Endothelial cell (in vitro differentiated cells): ENCODE data around the gene RBMS3. TPM values are rescaled to one million over a fixed set of nuclear protein-coding genes. Genes with fewer than 3 reads are reported as not detected.

Experiments
- DNase-seq: peaks from one replicate; pipeline ENCODE4 v3.0.0; 2021; ENCODE audit warnings: low spot score
- H3K27ac Mint-ChIP-seq: one replicate; pipeline ENCODE4 v1.8.0; 2021; ENCODE audit warnings: mixed read lengths, inconsistent platforms; ENCODE audit not compliant: unreplicated experiment
- H3K27me3 Mint-ChIP-seq: one replicate; pipeline ENCODE4 v1.8.0; 2021; ENCODE audit warnings: mild to moderate bottlenecking, moderate library complexity, mixed read lengths, inconsistent platforms; ENCODE audit not compliant: unreplicated experiment
- H3K36me3 Mint-ChIP-seq: one replicate; pipeline ENCODE4 v1.8.0; 2021; ENCODE audit warnings: mild to moderate bottlenecking, low read depth, mixed read lengths, inconsistent platforms; ENCODE audit not compliant: unreplicated experiment
- H3K4me1 Mint-ChIP-seq: one replicate; pipeline ENCODE4 v1.8.0; 2021; ENCODE audit warnings: mild to moderate bottlenecking, mixed read lengths, inconsistent platforms; ENCODE audit not compliant: unreplicated experiment
- H3K4me3 Mint-ChIP-seq: one replicate; pipeline ENCODE4 v1.8.0; 2021; ENCODE audit warnings: mild to moderate bottlenecking, mixed read lengths, inconsistent platforms; ENCODE audit not compliant: unreplicated experiment
- H3K9me3 Mint-ChIP-seq: one replicate; pipeline ENCODE4 v1.8.0; 2021; ENCODE audit warnings: mixed read lengths, inconsistent platforms; ENCODE audit not compliant: unreplicated experiment
- total RNA-seq: library from RNA; stranded (reverse); fragmentation: NEBNext Ultra II Directional; extraction: Animal tissue kit (Norgen Biotek cat#: 25700); gene quantifications from one replicate; pipeline ENCODE4 v1.2.1, GENCODE V29; 2021; ENCODE audit not compliant: unreplicated experiment
- TF ChIP-seq, protein P1 (sequence below): fragments of 200-600 bp; sonication (generic); IDR thresholded peaks from one replicate; pipeline ENCODE4 v1.5.0; 2021; ENCODE audit warnings: antibody characterized with exemption; ENCODE audit not compliant: unreplicated experiment

The RBMS3 gene
- total RNA-seq, 1 donor from 2014 or later = 30.9 TPM

DNA sequence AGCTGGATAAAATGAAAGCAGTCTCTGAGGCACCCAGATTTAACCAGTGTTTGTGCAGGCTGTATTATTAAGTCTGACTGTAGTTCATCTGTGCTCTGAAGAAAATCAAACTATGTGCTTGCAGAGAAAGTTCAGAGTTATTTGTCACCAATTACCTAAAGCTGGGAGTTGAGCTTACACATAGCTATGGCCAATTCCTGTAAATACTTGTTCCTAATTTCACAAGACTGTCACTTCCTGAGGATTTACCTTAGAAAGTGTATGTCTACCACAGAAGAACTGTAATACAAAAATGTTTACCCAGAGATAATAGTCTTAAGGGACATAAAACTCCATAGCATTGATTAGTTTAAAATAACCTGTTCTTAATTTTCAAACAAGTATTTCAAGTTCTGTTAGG, 697.2 kb downstream of the RBMS3 start:
- H3K36me3 Mint-ChIP-seq = peaks cover 10% of the 10 kb centered on the region
- peaks cover 10% of the 10 kb centered on the region for H3K9me3 Mint-ChIP-seq
- peaks cover 24% of the 10 kb centered on the region for H3K4me1 Mint-ChIP-seq
- H3K4me3 Mint-ChIP-seq = no peak overlapping the region
- peak overlapping the region; percentile 84 for H3K27ac Mint-ChIP-seq
- DNase-seq = no peak
- H3K27me3 Mint-ChIP-seq = peaks cover 5% of the 10 kb centered on the region
- TF ChIP-seq, protein P1, sequence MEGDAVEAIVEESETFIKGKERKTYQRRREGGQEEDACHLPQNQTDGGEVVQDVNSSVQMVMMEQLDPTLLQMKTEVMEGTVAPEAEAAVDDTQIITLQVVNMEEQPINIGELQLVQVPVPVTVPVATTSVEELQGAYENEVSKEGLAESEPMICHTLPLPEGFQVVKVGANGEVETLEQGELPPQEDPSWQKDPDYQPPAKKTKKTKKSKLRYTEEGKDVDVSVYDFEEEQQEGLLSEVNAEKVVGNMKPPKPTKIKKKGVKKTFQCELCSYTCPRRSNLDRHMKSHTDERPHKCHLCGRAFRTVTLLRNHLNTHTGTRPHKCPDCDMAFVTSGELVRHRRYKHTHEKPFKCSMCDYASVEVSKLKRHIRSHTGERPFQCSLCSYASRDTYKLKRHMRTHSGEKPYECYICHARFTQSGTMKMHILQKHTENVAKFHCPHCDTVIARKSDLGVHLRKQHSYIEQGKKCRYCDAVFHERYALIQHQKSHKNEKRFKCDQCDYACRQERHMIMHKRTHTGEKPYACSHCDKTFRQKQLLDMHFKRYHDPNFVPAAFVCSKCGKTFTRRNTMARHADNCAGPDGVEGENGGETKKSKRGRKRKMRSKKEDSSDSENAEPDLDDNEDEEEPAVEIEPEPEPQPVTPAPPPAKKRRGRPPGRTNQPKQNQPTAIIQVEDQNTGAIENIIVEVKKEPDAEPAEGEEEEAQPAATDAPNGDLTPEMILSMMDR = no peak

DNA sequence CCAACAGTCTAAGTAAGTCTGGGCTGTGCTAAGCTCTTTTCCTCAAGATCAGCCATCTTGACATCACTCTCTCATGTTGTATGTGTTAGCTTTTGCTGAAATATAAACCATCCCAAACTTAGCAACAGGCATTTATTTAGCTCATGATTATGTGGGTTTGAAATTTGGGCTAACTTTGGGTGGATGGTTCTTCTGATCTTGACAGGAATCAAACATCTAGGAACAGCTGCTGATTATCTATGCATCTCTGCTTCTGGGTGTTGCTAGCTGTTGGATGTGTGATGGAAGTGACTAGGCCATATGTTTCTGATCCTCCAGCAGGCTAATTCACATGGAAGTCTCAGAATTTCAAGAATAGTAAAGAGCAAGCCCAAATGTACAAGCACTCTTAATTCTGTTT, 710.3 kb downstream of the RBMS3 start:
- Mint-ChIP-seq H3K27ac (no peak overlapping the region), H3K9me3 (no peaks in the 10 kb centered on the region), H3K4me1 (no peaks in the 10 kb centered on the region), H3K27me3 (peaks cover 2% of the 10 kb centered on the region), H3K4me3 (no peak overlapping the region), H3K36me3 (peaks cover 7% of the 10 kb centered on the region)
- no peak for DNase-seq
- TF ChIP-seq, protein P1 = no peak

DNA sequence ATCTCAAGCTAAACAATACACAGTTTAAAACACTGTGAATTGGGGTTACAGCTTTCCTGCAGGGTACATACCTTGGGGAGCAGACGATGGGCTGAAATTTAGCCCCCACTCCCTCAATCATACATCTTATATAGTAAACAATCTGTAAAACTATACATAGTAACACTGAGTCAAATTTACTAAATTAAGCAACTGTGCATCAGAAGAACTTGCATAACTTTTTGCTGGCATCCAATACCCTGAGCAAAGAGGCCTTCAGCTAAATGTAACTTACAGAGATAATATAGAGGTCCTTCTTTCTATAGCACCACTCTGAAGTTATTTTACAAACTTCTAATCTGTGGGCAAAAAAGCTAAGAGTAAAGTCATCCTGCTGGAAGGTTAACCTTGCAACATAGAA, 721.9 kb downstream of the RBMS3 start:
- no peak for DNase-seq
- peaks cover 8% of the 10 kb centered on the region for H3K4me1 Mint-ChIP-seq
- no peaks in the 10 kb centered on the region for H3K36me3 Mint-ChIP-seq
- H3K27ac Mint-ChIP-seq = no peak overlapping the region
- H3K9me3 Mint-ChIP-seq = no peaks in the 10 kb centered on the region
- TF ChIP-seq, protein P1 = no peak
- H3K4me3 Mint-ChIP-seq = no peak overlapping the region
- peaks cover 1% of the 10 kb centered on the region for H3K27me3 Mint-ChIP-seq

DNA sequence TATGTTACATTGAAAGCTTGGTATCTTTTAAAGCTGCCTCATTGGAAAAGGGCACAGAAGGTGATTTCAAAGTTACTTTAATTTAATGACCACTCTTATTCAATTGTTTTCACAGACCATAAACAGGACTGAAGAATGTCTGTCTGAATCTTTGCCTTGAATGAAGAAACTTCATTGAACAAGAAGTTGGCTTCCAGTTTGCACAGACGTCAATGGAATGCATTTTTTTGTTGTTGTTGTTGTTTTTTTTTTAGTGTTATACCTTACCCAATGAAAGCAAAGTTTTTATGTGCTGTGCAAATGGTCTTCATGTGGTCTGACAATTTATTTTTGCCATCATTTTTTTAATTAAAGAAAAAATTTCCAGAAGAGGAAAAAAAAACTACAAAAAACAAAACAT, 722.9 kb downstream of the RBMS3 start:
- Mint-ChIP-seq H3K4me1 (peaks cover 8% of the 10 kb centered on the region), H3K36me3 (no peaks in the 10 kb centered on the region), H3K9me3 (no peaks in the 10 kb centered on the region), H3K27me3 (peaks cover 1% of the 10 kb centered on the region), H3K27ac (no peak overlapping the region), H3K4me3 (no peak overlapping the region)
- TF ChIP-seq, protein P1 = no peak
- DNase-seq = no peak

DNA sequence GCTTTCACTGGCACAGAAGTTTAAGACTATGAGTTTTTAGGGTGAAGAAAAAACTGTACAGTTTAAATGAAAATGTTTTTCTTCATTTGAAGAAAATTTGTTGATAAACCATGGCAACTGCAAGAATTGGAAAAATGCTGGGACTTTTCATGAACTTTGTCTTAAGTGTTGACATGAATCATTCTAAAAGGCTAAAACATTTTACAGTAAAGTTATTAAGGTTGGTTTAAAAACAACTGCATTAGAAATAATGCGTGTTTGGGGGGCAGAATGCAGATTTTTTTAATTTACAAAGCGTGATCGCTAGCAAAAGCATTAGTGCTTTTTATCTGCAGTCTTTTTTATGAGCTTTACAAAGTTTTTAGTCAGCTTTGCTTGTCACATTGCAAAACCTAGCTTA, 723.6 kb downstream of the RBMS3 start:
- no peak for DNase-seq
- no peak overlapping the region for H3K27ac Mint-ChIP-seq
- TF ChIP-seq, protein P1 = no peak
- peaks cover 8% of the 10 kb centered on the region for H3K4me1 Mint-ChIP-seq
- no peaks in the 10 kb centered on the region for H3K9me3 Mint-ChIP-seq
- peaks cover 1% of the 10 kb centered on the region for H3K27me3 Mint-ChIP-seq
- no peaks in the 10 kb centered on the region for H3K36me3 Mint-ChIP-seq
- no peak overlapping the region for H3K4me3 Mint-ChIP-seq
